Fibroblast of lung (primary cell): ENCODE measurements around the gene BBS9. TPM values are rescaled to one million over a fixed set of nuclear protein-coding genes. Genes with fewer than 3 reads are reported as not detected.

Experiments
- DNase-seq, 2 donors: peaks; one replicate each; pipeline versions ENCODE4 v3.0.0 to v3.0.0-alpha.2; 2010; ENCODE audit warnings: low read depth in 2 of 2
- H2AFZ ChIP-seq: 2 replicates; pipeline ENCODE4 v1.5.1; 2012; ENCODE audit warnings: low read length, control low read depth, inconsistent platforms
- H3K27ac ChIP-seq: 2 replicates; pipeline ENCODE4 v1.5.1; 2011; ENCODE audit warnings: low read length, control low read depth; ENCODE audit not compliant: insufficient read depth
- H3K27me3 ChIP-seq: 2 replicates; pipeline ENCODE4 v1.5.1; 2011; ENCODE audit warnings: mild to moderate bottlenecking, low read length; ENCODE audit not compliant: control insufficient read depth, insufficient read depth
- H3K36me3 ChIP-seq: 2 replicates; pipeline ENCODE4 v1.5.1; 2011; ENCODE audit warnings: low read length; ENCODE audit not compliant: control insufficient read depth, insufficient read depth
- H3K4me1 ChIP-seq: 2 replicates; pipeline ENCODE4 v1.5.1; 2011; ENCODE audit warnings: low read length; ENCODE audit not compliant: control insufficient read depth, insufficient read depth; ENCODE audit errors: extremely low read depth
- H3K4me2 ChIP-seq: 2 replicates; pipeline ENCODE4 v1.5.1; 2011; ENCODE audit warnings: low read length, control low read depth; ENCODE audit not compliant: insufficient read depth; ENCODE audit errors: extremely low read depth
- H3K4me3 ChIP-seq, 4 experiments: fragments of 200-600 bp in 1 of 4; sonication (generic) in 1 of 4; replicated peaks in 1 of 4; 2 replicates each; pipeline ENCODE4 v1.5.1; 2011 to 2016; ENCODE audit warnings: low read length in 4 of 4, low read depth in 3 of 4, mild to moderate bottlenecking in 3 of 4, control low read depth in 2 of 4, inconsistent platforms in 1 of 4, mixed read lengths in 1 of 4; ENCODE audit not compliant: insufficient read depth in 1 of 4; ENCODE audit errors: control extremely low read depth in 1 of 4
- H3K79me2 ChIP-seq: 2 replicates; pipeline ENCODE4 v1.5.1; 2012; ENCODE audit warnings: mild to moderate bottlenecking, low read length, inconsistent platforms; ENCODE audit not compliant: control insufficient read depth, insufficient read depth
- H3K9ac ChIP-seq: 2 replicates; pipeline ENCODE4 v1.5.1; 2011; ENCODE audit warnings: mild to moderate bottlenecking, low read length, control low read depth; ENCODE audit not compliant: insufficient read depth
- H3K9me3 ChIP-seq: 2 replicates; pipeline ENCODE4 v1.5.1; 2012; ENCODE audit warnings: low read depth, low read length; ENCODE audit not compliant: control insufficient read depth, insufficient read depth
- H4K20me1 ChIP-seq: 2 replicates; pipeline ENCODE4 v1.5.1; 2011; ENCODE audit warnings: low read length; ENCODE audit not compliant: control insufficient read depth, insufficient read depth; ENCODE audit errors: extremely low read depth
- CTCF ChIP-seq, 2 donors: IDR thresholded peaks in 1 of 2; conservative IDR thresholded peaks in 1 of 2; 1 replicate in 1 of 2; 2 replicates in 1 of 2; pipeline ENCODE4 v1.5.1; 2011 to 2012; ENCODE audit warnings: low read length in 2 of 2, control low read depth in 1 of 2, inconsistent platforms in 1 of 2, low read depth in 1 of 2, mild to moderate bottlenecking in 1 of 2
- EZH2 ChIP-seq: IDR thresholded peaks from 2 replicates; pipeline ENCODE4 v1.5.1; 2012; ENCODE audit warnings: low read length, control low read depth, mild to moderate bottlenecking; ENCODE audit errors: missing control alignments
- polyA plus RNA-seq, 2 donors: library from polyadenylated mRNA; depleted of rRNA in 1 of 2; stranded (reverse) in 1 of 2; unstranded in 1 of 2; fragments of >200 nt; gene quantifications; 2 replicates each; pipeline ENCODE4 v1.2.1, GENCODE V29; 2011 to 2012; ENCODE audit warnings: missing spikeins in 1 of 2
- total RNA-seq: library from RNA; depleted of rRNA; stranded (reverse); fragments of >200 nt; gene quantifications from 2 replicates; pipeline ENCODE4 v1.2.1, GENCODE V29; 2014

Gene BBS9
- total and polyA plus RNA-seq, 2 donors (not counting 1 experiment from before 2014, with no cell fraction given): 19.1 to 26.9 TPM

GRCh38 chr7:33129806-33130153 lies 416 bp downstream of the BBS9 start:
- H3K9me3 ChIP-seq: no peaks in the 10 kb centered on the region
- no peak for TF ChIP-seq CTCF (conservative IDR thresholded peaks at IDR 0.05 in 1 of 2, IDR thresholded peaks at IDR 0.05 in 1 of 2; ENCODE audit: low read depth in 1 of 2, low read length in 2 of 2)
- TF ChIP-seq EZH2: no peak
- no peaks in the 10 kb centered on the region for H4K20me1 ChIP-seq
- peaks cover 2% of the 10 kb centered on the region for H3K4me1 ChIP-seq
- H3K36me3 ChIP-seq: no peaks in the 10 kb centered on the region
- peak overlapping the region; percentile 37 for H3K9ac ChIP-seq
- no peak for DNase-seq
- peak overlapping the region; percentile 49 for H3K27ac ChIP-seq
- peak overlapping the region; percentile 67 to 92 (median 84) for H3K4me3 ChIP-seq
- peak overlapping the region; percentile 99 for H2AFZ ChIP-seq
- H3K27me3 ChIP-seq: no peaks in the 10 kb centered on the region
- peak overlapping the region; percentile 92 for H3K4me2 ChIP-seq
- no peaks in the 10 kb centered on the region for H3K79me2 ChIP-seq

GRCh38 chr7:33130184-33130583 lies 820 bp downstream of the BBS9 start:
- H3K36me3 ChIP-seq: no peaks in the 10 kb centered on the region
- peaks cover 2% of the 10 kb centered on the region for H3K4me1 ChIP-seq
- H2AFZ ChIP-seq: peak overlapping the region; percentile 99
- no peaks in the 10 kb centered on the region for H3K9me3 ChIP-seq
- peak overlapping the region; percentile 49 for H3K27ac ChIP-seq
- H3K4me3 ChIP-seq: peak overlapping the region; percentile 67 to 92 (median 84)
- peak overlapping the region; percentile 92 for H3K4me2 ChIP-seq
- H4K20me1 ChIP-seq: no peaks in the 10 kb centered on the region
- H3K27me3 ChIP-seq: no peaks in the 10 kb centered on the region
- peak overlapping the region; percentile 37 for H3K9ac ChIP-seq
- DNase-seq: no peak
- no peaks in the 10 kb centered on the region for H3K79me2 ChIP-seq
- TF ChIP-seq EZH2 (no peak), CTCF (conservative IDR thresholded peaks at IDR 0.05 in 1 of 2, IDR thresholded peaks at IDR 0.05 in 1 of 2; ENCODE audit: low read depth in 1 of 2, low read length in 2 of 2) (no peak)

- no peaks in the 10 kb centered on the region for H3K79me2 ChIP-seq
Observed at GRCh38 chr7:33137103-33137502, 7.7 kb downstream of the BBS9 start.

More at GRCh38 chr7:33137103-33137502, 7.7 kb downstream of the BBS9 start:
- no peaks in the 10 kb centered on the region for H3K9me3 ChIP-seq
- TF ChIP-seq EZH2 (no peak), CTCF (conservative IDR thresholded peaks at IDR 0.05 in 1 of 2, IDR thresholded peaks at IDR 0.05 in 1 of 2; ENCODE audit: low read depth in 1 of 2, low read length in 2 of 2) (no peak)
- no peak overlapping the region for H2AFZ ChIP-seq
- no peak overlapping the region for H3K9ac ChIP-seq
- no peaks in the 10 kb centered on the region for H3K27me3 ChIP-seq
- no peak overlapping the region for H3K4me2 ChIP-seq
- H3K4me3 ChIP-seq: no peak overlapping the region
- H3K36me3 ChIP-seq: no peaks in the 10 kb centered on the region
- no peaks in the 10 kb centered on the region for H3K4me1 ChIP-seq
- DNase-seq: no peak
- no peaks in the 10 kb centered on the region for H4K20me1 ChIP-seq
- no peak overlapping the region for H3K27ac ChIP-seq
